Neuron (in vitro differentiated cells): Measurements from ENCODE around the gene INSIG1.

ENCODE experiments used
- H2AFZ ChIP-seq: one replicate; pipeline ENCODE4 v1.6.1; 2013; ENCODE audit warnings: low read depth, mild to moderate bottlenecking, inconsistent platforms, low read length, moderate library complexity
- H3K27me3 ChIP-seq: one replicate; pipeline ENCODE4 v1.6.1; 2013; ENCODE audit warnings: low read length; ENCODE audit not compliant: insufficient read depth
- H3K36me3 ChIP-seq: one replicate; pipeline ENCODE4 v1.6.1; 2013; ENCODE audit warnings: low read length; ENCODE audit not compliant: insufficient read depth
- H3K4me1 ChIP-seq: one replicate; pipeline ENCODE4 v1.6.1; 2013; ENCODE audit warnings: low read length; ENCODE audit not compliant: insufficient read depth
- H3K4me3 ChIP-seq: 2 replicates; pipeline ENCODE4 v1.5.1; 2013; ENCODE audit warnings: mild to moderate bottlenecking, low read length, moderate library complexity
- H3K9me3 ChIP-seq: one replicate; pipeline ENCODE4 v1.6.1; 2013; ENCODE audit warnings: low read length

The INSIG1 gene

DNA sequence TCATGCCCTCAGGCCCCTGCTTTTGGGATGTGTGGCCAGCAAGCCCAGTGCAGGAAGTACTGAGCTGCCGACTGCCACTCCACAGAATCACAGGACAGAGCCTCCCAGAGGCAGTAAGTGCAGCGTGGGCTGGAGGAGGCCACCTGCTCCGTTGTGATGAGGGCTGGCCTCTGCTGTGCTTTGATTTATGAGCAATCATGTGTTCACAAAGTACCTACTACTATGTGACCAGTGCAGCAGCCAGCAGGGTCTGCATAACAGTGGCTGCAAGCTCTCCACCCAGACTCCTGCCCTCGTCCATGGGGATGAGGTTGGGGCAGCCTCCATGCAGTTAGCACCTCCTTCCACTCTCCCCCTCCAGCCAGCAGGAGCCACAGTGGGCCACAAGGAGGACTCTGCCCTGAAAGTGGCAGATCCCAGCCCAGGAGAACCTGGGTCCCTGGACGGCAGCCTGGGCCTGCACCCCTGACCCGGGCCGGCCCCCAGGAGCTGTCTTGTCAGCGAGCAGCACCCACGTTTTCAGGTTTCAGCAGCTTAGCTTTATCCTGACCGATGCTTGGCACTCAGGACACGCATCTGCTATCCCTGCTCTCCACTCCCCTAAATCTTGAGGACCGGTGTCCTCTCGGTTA, 37.7 kb upstream of the INSIG1 start:
- peaks cover 3% of the 10 kb centered on the region for H3K4me1 ChIP-seq
- peaks cover 15% of the 10 kb centered on the region for H3K27me3 ChIP-seq
- no peak overlapping the region for H3K4me3 ChIP-seq
- no peaks in the 10 kb centered on the region for H3K36me3 ChIP-seq
- no peak overlapping the region for H2AFZ ChIP-seq
- H3K9me3 ChIP-seq, result no peaks in the 10 kb centered on the region

DNA sequence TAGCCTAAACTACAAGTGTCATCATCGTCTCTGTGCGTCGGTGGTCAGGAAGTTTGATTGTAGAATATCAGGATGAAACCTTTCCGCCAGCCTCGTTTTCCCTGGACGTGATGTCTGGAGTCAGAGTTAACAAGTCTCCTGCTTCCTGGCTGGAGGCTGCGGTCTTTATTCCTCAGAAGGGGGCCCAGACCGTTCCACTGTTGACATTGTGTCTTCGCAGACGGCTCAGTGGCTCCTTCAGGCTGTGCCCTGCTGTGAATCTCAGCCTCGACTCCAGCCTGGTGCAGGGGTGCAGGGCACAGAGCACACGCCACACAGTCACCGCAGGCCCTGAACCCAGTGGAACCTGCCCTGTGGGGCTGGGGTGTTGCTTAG, 37.2 kb upstream of the INSIG1 start:
- H3K36me3 ChIP-seq, result no peaks in the 10 kb centered on the region
- no peaks in the 10 kb centered on the region for H3K9me3 ChIP-seq
- peaks cover 13% of the 10 kb centered on the region for H3K27me3 ChIP-seq
- no peak overlapping the region for H3K4me3 ChIP-seq
- H3K4me1 ChIP-seq, result peaks cover 3% of the 10 kb centered on the region
- no peak overlapping the region for H2AFZ ChIP-seq

DNA sequence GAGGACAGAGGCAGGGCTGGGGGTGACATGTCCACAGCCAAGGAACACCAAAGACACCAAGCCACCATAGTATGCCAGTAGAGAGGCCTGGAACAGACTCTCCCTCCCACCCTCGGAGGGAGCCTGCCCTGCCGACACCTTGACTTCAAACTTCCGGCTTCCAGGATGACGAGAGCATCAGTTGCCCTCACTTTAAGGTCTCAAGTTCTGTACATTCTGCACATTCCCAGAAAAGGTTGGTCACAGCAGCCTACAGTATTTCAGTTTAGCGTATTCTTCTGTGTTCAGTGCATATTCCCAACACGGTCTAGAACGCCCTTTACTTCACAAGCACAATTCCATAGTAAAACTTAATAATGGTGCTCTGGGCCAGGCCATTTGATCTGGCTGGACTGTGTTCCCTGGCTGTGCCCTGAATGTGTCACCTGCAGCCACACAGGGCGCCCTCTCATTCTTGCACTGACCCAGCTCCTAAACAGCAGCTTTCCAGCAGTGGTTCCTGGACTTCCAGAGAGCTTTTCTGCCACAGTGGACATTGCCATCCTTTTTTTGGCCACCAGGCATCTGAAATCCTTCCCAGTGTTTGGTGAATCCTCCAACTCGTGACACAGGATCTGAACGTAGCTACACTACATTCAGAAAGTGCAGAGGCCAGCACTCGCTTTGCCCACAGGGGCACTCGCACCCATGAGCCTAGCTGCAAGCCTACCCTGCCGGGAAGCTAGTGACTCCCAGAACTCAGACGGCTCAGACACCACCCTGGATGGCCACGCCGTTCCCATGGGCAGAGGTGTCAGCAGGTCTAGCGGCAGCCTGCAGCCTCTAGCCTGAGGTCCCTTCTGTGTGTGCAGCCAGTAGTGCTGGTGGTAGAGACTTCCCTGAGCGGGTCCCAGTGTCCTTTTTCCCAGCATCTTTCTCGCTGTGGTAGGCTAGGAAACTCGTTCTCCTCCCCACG, 36.4 kb upstream of the INSIG1 start:
- Histone ChIP-seq H3K9me3 (no peaks in the 10 kb centered on the region), H3K4me3 (no peak overlapping the region), H3K4me1 (peaks cover 3% of the 10 kb centered on the region), H3K36me3 (no peaks in the 10 kb centered on the region), H3K27me3 (peaks cover 10% of the 10 kb centered on the region), H2AFZ (no peak overlapping the region)

GRCh38 chr7:155262031-155262430, 35.6 kb upstream of the INSIG1 start:
- no peak overlapping the region for H3K4me3 ChIP-seq
- H3K4me1 ChIP-seq, result peaks cover 3% of the 10 kb centered on the region
- H2AFZ ChIP-seq, result no peak overlapping the region
- H3K36me3 ChIP-seq, result no peaks in the 10 kb centered on the region
- H3K27me3 ChIP-seq, result peaks cover 8% of the 10 kb centered on the region
- no peaks in the 10 kb centered on the region for H3K9me3 ChIP-seq

GRCh38 chr7:155263051-155263450, 34.6 kb upstream of the INSIG1 start:
- Histone ChIP-seq H3K4me3 (no peak overlapping the region), H3K36me3 (no peaks in the 10 kb centered on the region), H3K9me3 (no peaks in the 10 kb centered on the region), H3K4me1 (peaks cover 3% of the 10 kb centered on the region), H2AFZ (no peak overlapping the region), H3K27me3 (peaks cover 8% of the 10 kb centered on the region)

- Histone ChIP-seq H3K9me3 (no peaks in the 10 kb centered on the region), H2AFZ (no peak overlapping the region), H3K4me3 (no peak overlapping the region), H3K36me3 (no peaks in the 10 kb centered on the region), H3K27me3 (peaks cover 8% of the 10 kb centered on the region), H3K4me1 (peaks cover 3% of the 10 kb centered on the region)
Measured at GRCh38 chr7:155263581-155264143, 34.0 kb upstream of the INSIG1 start.

DNA sequence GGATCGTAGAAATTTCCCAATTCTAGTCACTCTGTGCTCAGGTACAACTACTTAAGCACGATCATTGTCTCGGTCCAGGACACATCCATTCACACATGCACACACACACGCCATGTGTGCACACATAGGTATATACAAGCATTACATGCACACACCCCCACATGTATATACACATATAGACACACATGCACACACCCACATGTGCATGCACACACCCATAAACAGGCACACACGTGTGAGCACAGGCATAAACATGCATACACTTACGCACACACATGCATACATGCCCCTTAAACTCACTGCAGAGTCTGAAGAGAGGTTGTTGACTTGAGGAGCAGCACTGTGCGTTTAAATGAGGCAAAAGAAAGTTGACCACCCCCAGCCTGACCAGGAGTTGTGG, 32.5 kb upstream of the INSIG1 start:
- no peaks in the 10 kb centered on the region for H3K9me3 ChIP-seq
- no peaks in the 10 kb centered on the region for H3K36me3 ChIP-seq
- H2AFZ ChIP-seq, result no peak overlapping the region
- no peak overlapping the region for H3K4me3 ChIP-seq
- peaks cover 2% of the 10 kb centered on the region for H3K27me3 ChIP-seq
- peaks cover 3% of the 10 kb centered on the region for H3K4me1 ChIP-seq

GRCh38 chr7:155265961-155266360, 31.7 kb upstream of the INSIG1 start:
- Histone ChIP-seq H3K4me1 (peaks cover 3% of the 10 kb centered on the region), H3K9me3 (no peaks in the 10 kb centered on the region), H2AFZ (no peak overlapping the region), H3K4me3 (no peak overlapping the region), H3K27me3 (no peaks in the 10 kb centered on the region), H3K36me3 (no peaks in the 10 kb centered on the region)

- Histone ChIP-seq H3K27me3 (no peaks in the 10 kb centered on the region), H3K4me3 (no peak overlapping the region), H3K4me1 (peaks cover 3% of the 10 kb centered on the region), H3K9me3 (no peaks in the 10 kb centered on the region), H3K36me3 (no peaks in the 10 kb centered on the region), H2AFZ (no peak overlapping the region)
Measured at GRCh38 chr7:155266440-155266839, 31.2 kb upstream of the INSIG1 start.

- Histone ChIP-seq H3K9me3 (no peaks in the 10 kb centered on the region), H3K4me1 (peaks cover 1% of the 10 kb centered on the region), H3K36me3 (no peaks in the 10 kb centered on the region), H3K4me3 (no peak overlapping the region), H2AFZ (no peak overlapping the region), H3K27me3 (no peaks in the 10 kb centered on the region)
Measured at GRCh38 chr7:155267023-155267422, 30.7 kb upstream of the INSIG1 start.

DNA sequence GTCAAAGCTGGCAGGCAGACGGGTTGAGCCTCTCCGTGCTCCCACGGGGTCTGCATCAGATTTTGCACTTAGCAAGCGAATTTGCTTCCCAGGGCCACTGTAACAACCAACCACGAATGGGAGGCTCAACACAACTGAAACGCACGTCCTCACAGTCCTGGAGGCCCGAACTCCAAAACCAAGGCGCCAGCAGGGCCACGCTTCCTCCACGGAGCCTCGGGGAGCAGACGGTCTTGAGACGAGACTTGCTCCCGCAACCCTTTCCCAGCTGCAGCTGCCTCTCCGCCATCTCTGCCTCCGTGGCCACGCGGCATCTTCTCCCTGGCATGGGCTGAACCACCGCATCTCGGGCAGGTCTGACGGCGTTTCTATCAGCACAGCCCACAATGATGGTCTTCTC, 30.2 kb upstream of the INSIG1 start:
- H3K4me3 ChIP-seq, result no peak overlapping the region
- H3K27me3 ChIP-seq, result no peaks in the 10 kb centered on the region
- H3K9me3 ChIP-seq, result no peaks in the 10 kb centered on the region
- no peak overlapping the region for H2AFZ ChIP-seq
- no peaks in the 10 kb centered on the region for H3K4me1 ChIP-seq
- H3K36me3 ChIP-seq, result no peaks in the 10 kb centered on the region

- H3K4me3 ChIP-seq, result no peak overlapping the region
- no peaks in the 10 kb centered on the region for H3K27me3 ChIP-seq
- no peaks in the 10 kb centered on the region for H3K4me1 ChIP-seq
- H2AFZ ChIP-seq, result no peak overlapping the region
- no peaks in the 10 kb centered on the region for H3K9me3 ChIP-seq
- H3K36me3 ChIP-seq, result no peaks in the 10 kb centered on the region
Measured at GRCh38 chr7:155268211-155268610, 29.5 kb upstream of the INSIG1 start.

DNA sequence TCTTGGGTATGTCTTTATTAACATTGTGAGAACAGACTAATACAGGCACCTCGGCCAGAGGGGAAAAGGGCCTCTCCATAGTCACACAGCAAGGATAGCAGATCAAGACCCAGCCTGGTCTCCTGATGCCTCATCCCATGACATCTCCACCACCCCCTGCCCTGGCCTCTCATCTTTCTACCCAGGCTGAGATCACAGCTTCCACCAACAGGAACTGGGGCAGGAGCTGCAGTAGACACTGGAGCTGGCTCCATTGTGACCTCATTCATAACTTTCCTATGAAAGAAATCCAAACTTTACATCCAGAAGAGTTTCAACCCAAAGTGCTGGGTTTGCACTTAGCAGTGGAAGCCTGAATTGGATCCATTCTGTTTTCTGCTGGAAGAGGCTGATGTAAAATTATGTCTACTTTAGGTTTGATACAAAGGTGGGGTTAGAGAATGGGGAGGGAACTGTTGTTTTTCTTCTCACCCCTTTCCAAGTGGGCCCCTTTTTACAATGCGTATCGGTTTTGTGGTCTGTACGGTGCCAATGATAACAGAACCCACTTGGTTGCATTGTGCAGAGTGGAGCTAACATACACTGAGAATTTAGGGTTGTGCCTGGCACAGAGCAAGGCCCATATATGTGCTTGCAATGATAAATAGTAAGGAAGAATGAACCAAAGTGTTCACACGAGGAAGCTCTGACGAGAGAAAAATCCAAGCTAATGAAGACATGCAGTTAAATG, 28.6 kb upstream of the INSIG1 start:
- Histone ChIP-seq H3K9me3 (no peaks in the 10 kb centered on the region), H3K36me3 (no peaks in the 10 kb centered on the region), H2AFZ (no peak overlapping the region), H3K4me1 (no peaks in the 10 kb centered on the region), H3K27me3 (no peaks in the 10 kb centered on the region), H3K4me3 (no peak overlapping the region)
